Measurements from ENCODE around the gene SLC37A2.

Gene SLC37A2

DNA sequence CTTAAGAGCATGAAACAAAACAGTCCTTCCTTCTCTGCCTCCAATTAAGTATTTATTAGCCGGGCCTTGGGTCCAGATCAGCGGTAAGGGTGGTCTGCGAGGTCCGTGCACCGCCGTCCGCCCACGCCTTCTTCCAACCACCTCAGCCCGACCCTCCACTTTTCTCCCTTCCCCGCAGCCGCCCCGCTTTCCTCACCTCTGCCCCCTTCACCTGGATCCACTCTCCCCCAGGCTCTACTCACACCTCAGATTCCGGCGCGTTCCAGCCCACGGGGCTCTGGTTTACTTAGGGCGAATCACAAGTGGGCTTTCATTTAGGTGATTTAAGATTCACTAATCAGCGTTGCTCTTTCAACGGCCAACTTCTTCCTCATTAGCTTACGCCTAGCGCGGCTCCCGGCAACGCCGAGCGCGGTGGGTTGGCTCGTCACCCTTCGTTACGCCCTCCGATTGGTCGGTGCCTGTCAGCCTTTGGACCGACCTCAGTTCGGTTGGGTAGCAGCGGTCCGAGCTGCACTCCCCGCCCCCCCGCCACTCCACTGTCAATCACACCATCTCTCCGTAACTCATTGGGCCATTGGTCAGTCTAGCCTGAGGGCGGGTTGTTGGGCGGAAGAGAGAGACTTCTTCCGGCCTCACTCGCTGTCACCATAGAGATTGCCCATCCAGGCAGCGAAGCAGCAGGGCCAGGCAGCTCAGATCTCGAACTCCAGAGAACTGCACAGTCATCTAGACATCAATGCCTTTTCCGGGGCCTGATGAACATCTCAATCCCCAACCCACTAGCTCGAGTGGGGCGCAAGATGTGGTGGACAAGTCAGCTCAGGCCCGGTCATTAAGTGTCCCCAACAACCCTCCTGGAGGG lies 48.5 kb downstream of the SLC37A2 start, which contains the start of gene TMEM218:
Gene TMEM218, minus strand, starts transcription at position 284 of the 865 bp plus-strand sequence. CDS start 9,385 bp downstream, outside the sequence.
- DNase-seq (ENCODE audit: low read depth): peak; percentile 95

- DNase-seq (ENCODE audit: low read depth): no peak
Measured at GRCh38 chr11:125112208-125112604, 49.1 kb downstream of the SLC37A2 start.

DNA sequence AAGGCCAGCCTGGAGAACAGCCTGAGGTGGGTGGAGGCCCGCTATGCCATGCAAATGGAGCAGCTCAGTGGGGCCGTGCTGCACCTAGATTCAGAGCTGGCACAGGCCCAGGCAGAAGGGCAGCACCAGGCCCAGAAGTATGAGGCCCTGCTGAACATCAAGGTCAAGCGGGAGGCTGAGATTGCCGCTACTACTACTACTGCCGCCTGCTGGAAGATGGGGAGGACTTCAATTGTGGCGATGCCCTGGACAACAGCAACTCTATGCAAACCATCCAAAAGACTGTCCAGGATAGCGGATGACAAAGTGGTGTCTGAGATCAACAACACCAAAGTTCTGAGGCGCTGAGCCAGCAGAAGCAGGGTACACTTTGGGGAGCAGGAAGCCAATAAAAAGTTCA lies 51.4 kb downstream of the SLC37A2 start:
- no peak for DNase-seq (ENCODE audit: low read depth)

GRCh38 chr11:125117429-125117828 lies 54.3 kb downstream of the SLC37A2 start:
- no peak for DNase-seq (ENCODE audit: low read depth)

- DNase-seq (ENCODE audit: low read depth): no peak
Measured at GRCh38 chr11:125123194-125123946, 60.3 kb downstream of the SLC37A2 start.

- DNase-seq (ENCODE audit: low read depth): peak; percentile 12
Measured at GRCh38 chr11:125123947-125124617, 61.0 kb downstream of the SLC37A2 start.

DNA sequence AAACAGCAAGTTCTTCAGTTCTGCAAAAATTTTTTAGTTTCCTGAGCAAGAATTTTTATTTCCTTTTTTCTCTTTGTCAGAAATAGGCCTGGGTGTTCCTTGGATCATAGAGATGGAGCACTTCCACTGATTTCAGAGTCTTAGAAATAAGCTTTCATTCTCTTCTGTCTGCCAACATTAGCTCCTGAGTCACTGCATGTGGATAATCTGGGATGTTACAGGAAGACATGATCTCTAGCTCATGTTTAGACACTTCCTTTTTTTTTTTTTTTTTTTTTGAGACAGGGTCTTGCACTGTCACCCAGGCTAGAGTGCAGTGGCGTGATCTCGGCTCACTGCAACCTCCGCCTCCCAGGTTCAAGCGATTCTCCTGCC lies 61.5 kb downstream of the SLC37A2 start:
- no peak for DNase-seq (ENCODE audit: low read depth)

DNA sequence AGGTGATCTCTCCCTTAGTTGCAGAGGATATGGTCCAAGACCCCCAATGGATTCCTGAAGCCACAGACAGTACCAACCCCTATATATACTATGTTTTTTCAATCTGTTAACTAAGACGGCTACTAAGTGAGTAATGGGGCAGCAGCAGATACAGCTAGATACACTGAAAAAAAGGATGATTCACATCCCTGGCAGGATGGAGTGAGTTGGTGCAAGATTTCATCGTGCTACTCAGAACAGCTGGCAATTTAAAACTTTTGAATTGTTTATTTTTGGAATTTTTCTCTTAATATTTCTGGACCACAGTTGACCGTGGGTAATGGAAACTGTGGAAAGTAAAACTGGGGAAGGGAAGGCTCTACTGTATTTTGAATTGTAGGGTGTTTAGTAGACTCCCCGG lies 65.3 kb downstream of the SLC37A2 start:
- DNase-seq (ENCODE audit: low read depth): no peak

GRCh38 chr11:125129316-125129993 lies 66.3 kb downstream of the SLC37A2 start:
- DNase-seq (ENCODE audit: low read depth): no peak

- no peak for DNase-seq (ENCODE audit: low read depth)
Measured at GRCh38 chr11:125132071-125132470, 69.0 kb downstream of the SLC37A2 start.

- DNase-seq (ENCODE audit: low read depth): no peak
Measured at GRCh38 chr11:125132596-125132995, 69.5 kb downstream of the SLC37A2 start.

- no peak for DNase-seq (ENCODE audit: low read depth)
Measured at GRCh38 chr11:125136001-125136400, 72.9 kb downstream of the SLC37A2 start.

DNA sequence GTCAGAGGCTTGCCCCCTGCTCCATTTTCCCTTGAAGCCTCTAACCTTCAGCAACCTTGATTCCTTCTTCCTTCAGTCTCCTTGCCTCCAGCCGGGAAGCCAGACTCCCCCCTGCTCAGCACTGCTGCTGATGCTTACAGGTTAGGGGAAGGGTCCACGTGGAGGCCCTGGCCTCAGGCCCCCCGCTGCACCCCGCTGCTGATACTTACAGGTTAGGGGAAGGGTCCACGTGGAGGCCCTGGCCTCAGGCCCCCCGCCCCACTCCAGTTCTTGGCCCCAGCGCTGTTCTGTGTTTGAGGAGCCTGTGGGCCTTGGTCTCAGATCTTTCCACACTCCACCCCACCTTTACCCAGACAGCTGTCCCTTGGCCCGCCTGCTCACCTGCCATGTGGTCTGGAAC lies 75.9 kb downstream of the SLC37A2 start:
- no peak for DNase-seq (ENCODE audit: low read depth)

- no peak for DNase-seq (ENCODE audit: low read depth)
Measured at GRCh38 chr11:125139778-125140177, 76.7 kb downstream of the SLC37A2 start.
